H1 (cell line): ENCODE measurements around the gene GEMIN2. TPM values are rescaled to one million over a fixed set of nuclear protein-coding genes. Genes with fewer than 3 reads are reported as not detected.

Experiments
- BCL11A ChIP-seq, 2 experiments: IDR thresholded peaks; one replicate each; pipeline ENCODE4 v1.6.1; 2011; ENCODE audit warnings: low read depth in 2 of 2, low read length in 2 of 2, mild to moderate bottlenecking in 2 of 2
- CBX5 ChIP-seq: fragments of 300-800, 300-1000 bp; sonication (generic); IDR thresholded peaks from 2 replicates; pipeline ENCODE4 v1.7.1; 2016; ENCODE audit warnings: antibody characterized with exemption, low read length, low read depth
- CHD7 ChIP-seq: fragments of 300-600 bp; sonication (generic); IDR thresholded peaks from 2 replicates; pipeline ENCODE4 v1.7.1; 2012; ENCODE audit warnings: low read length, moderate library complexity, mild to moderate bottlenecking, inconsistent platforms; ENCODE audit not compliant: insufficient replicate concordance
- GTF2F1 ChIP-seq: IDR thresholded peaks from 2 replicates; pipeline ENCODE4 v1.6.1; 2012; ENCODE audit warnings: low read depth, low read length, improper control_type of control experiment, borderline replicate concordance
- HDAC6 ChIP-seq: IDR thresholded peaks from one replicate; pipeline ENCODE4 v1.7.1; 2012; ENCODE audit warnings: low read depth, mild to moderate bottlenecking, inconsistent platforms, low read length, moderate library complexity
- POLR2A ChIP-seq, 2 experiments: IDR thresholded peaks; 1 replicate in 1 of 2; 2 replicates in 1 of 2; pipeline ENCODE4 v1.6.1; 2011; ENCODE audit warnings: low read depth in 2 of 2, low read length in 2 of 2, mild to moderate bottlenecking in 2 of 2; ENCODE audit errors: control extremely low read depth in 1 of 2
- POLR2AphosphoS5 ChIP-seq: IDR thresholded peaks from 2 replicates; pipeline ENCODE4 v1.6.1; 2011; ENCODE audit warnings: low read depth, low read length
- RFX5 ChIP-seq: IDR thresholded peaks from 2 replicates; pipeline ENCODE4 v1.6.1; 2011; ENCODE audit warnings: low read depth, low read length, improper control_type of control experiment, borderline replicate concordance
- SP2 ChIP-seq: IDR thresholded peaks from 2 replicates; pipeline ENCODE4 v1.6.1; 2012; ENCODE audit warnings: mild to moderate bottlenecking, low read length, inconsistent platforms
- SUZ12 ChIP-seq: fragments of 200-600 bp; sonication (generic); IDR thresholded peaks from 2 replicates; pipeline ENCODE4 v1.6.1; 2012; ENCODE audit warnings: mild to moderate bottlenecking, inconsistent platforms, low read length, moderate library complexity, mixed read lengths
- USF2 ChIP-seq: IDR thresholded peaks from 2 replicates; pipeline ENCODE4 v1.6.1; 2011; ENCODE audit warnings: low read length, improper control_type of control experiment
- YY1 ChIP-seq: IDR thresholded peaks from 2 replicates; pipeline ENCODE4 v1.6.1; 2011; ENCODE audit warnings: low read depth, mild to moderate bottlenecking, low read length
- polyA plus RNA-seq, 7 experiments: library from polyadenylated mRNA; depleted of rRNA in 3 of 7; stranded (reverse) in 5 of 7; unstranded in 2 of 7; fragments of >200 nt in 5 of 7; fragments of 200-250 nt in 2 of 7; gene quantifications; 1 replicate in 5 of 7; 2 replicates in 1 of 7; 4 replicates in 1 of 7; pipeline versions ENCODE4 v1.2.1 to v1.2.3, GENCODE V29; 2011 to 2013; ENCODE audit warnings: missing spikeins in 2 of 7, mixed read lengths in 2 of 7
- total RNA-seq: library from RNA; stranded (reverse); fragmentation: NEBNext Ultra II Directional; extraction: Animal tissue kit (Norgen Biotek cat#: 25700); gene quantifications from 2 replicates; pipeline ENCODE4 v1.2.1, GENCODE V29; 2021

The GEMIN2 gene
- total and polyA plus RNA-seq, 2 of the 8 experiments (the other 6 are each of a cell fraction or from before 2014, with no cell fraction given) = 29.1 to 30.8 TPM

- TF ChIP-seq CHD7 (no peak), POLR2A (IDR thresholded peaks at IDR 0.05; ENCODE audit: control extremely low read depth in 1 of 2, low read depth in 2 of 2, low read length in 2 of 2) (no peak), CBX5 (no peak), GTF2F1 (no peak), USF2 (no peak), BCL11A (IDR thresholded peaks at IDR 0.05; ENCODE audit: low read depth in 2 of 2, low read length in 2 of 2) (no peak), SP2 (no peak), SUZ12 (no peak), YY1 (no peak), RFX5 (no peak), HDAC6 (no peak), POLR2AphosphoS5 (no peak)
Observed at GRCh38 chr14:39173198-39173597, 59.1 kb downstream of the GEMIN2 start (continued).
